Activated naive CD4-positive, alpha-beta T cell (primary cell): Measurements from ENCODE around the gene UBASH3A.
A peak's percentile ranks its signal among the peaks of the same experiment; 100 is the strongest.

ENCODE experiments used
- DNase-seq, 4 experiments: peaks; one replicate each; lab custom pipeline; 2025; lab: John Stamatoyannopoulos, UW

UBASH3A gene

GRCh38 chr21:42451941-42452340 is 48.2 kb downstream of the UBASH3A start:
- no peak for DNase-seq

- DNase-seq: no peak
Measured at GRCh38 chr21:42452401-42453223, 48.9 kb downstream of the UBASH3A start.

GRCh38 chr21:42453224-42453985 is 49.7 kb downstream of the UBASH3A start:
- DNase-seq: no peak

- no peak for DNase-seq
Measured at GRCh38 chr21:42453986-42454570, 50.4 kb downstream of the UBASH3A start.

DNA sequence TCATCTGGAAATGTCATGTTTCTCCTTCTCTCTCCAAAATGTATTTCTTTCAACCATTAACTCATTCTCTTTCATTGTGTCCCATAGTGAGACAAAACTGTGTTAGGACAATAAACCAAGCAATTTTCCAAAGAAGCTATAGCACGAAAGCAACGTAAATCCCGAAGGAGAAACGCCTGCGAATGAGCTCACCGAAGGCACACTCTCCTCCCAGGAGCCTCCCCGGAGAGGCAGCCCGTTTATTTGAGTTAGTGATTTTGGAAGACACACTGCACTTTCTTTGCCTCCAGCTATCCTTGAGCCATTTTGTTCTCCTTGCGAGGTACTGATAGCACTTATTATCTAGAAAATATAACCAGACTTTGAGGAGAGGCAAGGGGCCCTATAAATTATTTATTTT is 51.1 kb downstream of the UBASH3A start:
- DNase-seq: no peak

DNA sequence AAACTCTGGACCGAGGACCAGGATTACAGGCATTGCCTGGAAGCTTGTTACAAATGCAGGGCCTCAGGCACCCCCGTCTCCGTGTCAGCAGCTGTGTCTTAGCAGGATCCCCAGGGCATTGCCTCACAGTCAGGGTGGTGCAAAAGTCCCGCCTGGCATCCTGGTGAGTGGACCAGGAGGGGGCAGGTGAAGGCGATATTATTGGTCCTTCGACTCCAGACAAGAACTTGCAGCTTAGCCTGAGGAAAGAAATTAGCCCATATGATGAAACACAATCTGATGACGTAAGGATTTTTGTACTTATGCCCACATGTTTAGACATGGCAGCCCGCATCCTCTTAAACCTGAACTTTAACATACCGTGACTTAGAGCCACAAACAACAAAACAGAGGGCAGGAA is 51.5 kb downstream of the UBASH3A start:
- DNase-seq: no peak

DNA sequence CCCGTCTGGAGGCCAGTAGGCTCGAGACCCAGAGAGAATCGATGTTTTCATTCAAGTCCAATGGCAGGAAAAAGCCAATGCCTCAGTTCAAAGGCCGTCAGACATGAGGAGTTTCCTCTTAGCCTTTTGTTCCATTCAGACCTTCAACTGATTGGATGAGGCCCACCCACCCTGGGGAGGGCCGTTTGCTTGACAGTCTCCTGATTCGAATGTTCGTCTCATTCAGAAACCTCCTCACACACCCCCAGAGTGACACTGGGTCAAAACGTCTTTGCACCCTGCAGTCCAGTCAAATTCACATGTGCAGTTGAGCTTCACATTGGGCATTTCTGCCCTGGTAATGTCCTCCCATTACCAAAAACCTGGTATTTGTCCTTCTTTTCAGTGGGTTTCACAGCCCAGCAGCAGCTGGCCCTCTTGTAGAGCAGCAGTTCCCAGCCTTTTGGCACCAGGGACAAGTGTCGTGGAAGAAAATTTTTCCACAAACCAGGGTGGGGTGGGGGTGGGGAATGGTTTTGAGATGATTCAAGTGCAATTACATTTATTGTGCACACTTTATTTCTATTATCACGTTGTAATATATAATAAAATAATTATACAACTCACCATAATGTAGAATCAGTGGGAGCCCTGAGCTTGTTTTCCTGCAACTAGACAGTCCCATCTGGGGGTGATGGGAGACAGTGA is 52.2 kb downstream of the UBASH3A start:
- DNase-seq: no peak

DNA sequence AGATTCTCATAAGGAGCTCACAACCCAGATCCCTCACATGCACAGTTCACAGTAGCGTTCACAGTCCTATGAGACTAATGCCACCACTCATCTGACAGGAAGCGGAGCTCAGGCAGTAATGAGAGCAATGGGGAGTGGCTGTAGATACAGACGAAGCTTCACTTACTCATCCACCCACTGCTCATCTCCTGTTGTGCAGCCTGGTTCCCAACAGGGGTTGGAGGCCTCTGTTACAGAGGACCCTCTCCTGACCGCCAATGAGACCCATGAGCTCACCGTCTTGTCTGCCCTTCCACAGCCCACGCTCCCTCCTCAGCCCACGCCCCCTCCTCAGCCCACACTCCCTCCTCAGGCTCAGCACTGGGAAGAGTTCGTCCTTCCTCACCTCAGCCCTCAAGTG is 52.8 kb downstream of the UBASH3A start:
- peak in 1 of 4 experiments; percentile 21 for DNase-seq

- no peak for DNase-seq
Measured at GRCh38 chr21:42459082-42459460, 55.4 kb downstream of the UBASH3A start.

- no peak for DNase-seq
Measured at GRCh38 chr21:42459546-42460215, 56.0 kb downstream of the UBASH3A start.

- DNase-seq: peak in 2 of 4 experiments; percentile 23 to 30
Measured at GRCh38 chr21:42460391-42461184, 56.9 kb downstream of the UBASH3A start.

DNA sequence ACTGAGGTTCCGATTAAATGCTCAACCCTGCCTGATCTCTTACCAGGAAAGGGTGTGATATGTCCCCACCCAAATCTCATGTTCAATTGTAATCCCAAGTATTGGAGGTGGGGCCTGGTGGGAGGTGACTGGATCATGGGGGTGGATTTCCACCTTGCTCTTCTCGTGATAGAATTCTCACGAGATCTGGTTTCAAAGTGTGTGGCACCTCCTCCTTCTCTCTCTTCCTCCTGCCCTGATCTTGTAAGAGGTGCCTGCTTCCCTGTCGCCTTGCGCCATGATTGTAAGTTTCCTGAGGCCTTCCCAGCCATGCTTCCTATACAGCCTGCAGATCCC is 57.5 kb downstream of the UBASH3A start:
- no peak for DNase-seq

DNA sequence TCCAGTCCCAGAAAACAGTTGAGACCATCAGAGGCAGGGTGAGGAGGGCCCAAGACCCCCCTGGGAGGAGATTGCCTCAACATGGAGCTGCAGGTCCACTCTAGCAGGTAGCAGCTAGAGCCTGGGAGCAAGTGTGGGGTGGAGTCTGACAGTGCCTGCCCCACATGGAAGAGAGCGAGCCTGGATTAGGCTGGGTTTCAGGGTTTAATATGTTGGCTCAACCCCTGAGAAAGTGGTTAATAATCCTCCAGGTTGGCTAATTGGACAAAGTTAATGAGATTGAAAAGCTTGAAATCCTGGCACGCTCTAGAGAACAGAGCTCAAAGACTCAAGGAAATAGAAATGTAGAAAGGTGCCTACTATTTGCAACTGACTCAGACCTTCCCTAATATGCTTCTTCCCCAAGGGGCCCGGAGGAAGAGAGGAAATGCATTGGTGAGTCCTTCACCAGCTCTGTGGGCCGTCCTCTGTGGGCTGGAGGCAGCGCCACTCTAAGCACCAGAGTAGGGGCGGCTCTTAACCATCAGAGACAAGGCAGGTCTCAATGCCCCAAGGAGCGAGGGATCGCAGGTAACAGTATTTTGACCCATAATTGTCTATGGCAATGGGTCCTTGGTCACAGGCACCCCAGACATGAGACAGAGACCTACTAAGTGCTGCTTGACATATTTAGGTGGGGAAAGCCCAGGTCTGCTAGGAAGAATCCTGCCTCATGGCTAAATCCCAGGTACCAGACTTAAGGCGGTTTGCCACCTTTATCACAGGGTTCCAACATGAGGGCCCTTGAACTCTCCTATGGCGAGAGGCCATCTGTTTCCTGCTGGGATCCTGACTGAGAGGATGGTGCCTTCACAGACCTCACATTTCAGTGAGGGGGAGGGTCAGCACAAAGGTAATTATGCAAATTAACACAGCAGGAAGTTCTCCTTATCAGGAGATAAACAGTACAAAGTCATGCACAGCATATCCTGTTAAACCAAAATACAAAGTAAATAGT is 58.5 kb downstream of the UBASH3A start:
- DNase-seq: no peak

DNA sequence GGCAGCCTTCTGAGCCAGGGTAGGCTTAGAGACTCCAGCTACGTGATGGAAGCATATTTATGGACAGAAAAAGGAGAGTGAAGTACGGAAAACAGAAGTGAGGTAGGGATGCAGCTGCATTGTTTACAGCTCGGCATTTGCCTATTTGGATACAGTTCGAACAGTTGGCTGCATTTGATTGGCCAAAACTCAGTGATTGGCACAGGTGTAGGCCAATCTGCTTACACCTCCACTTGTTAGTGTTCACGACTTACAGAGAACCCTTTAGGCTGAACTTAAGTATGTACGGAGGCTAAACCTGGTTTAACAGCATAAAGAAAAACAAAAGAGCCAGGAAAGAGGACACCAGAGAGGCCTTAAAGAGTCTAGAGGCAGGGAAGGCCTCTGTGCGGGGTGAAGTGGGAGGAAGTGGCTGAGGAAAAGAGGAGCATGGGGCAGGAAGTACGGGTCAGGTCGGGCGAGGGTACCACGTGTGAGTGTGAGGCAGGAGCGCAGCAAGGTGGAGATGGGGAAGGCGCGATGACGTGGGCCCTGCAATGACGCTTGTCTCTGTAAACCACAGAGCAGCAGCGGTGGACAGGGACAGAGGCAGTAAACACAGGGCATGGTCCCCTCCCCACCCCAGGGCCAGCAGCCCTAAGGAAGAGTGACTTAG is 60.3 kb downstream of the UBASH3A start:
- DNase-seq: peak in 1 of 4 experiments; percentile 51

GRCh38 chr21:42465008-42465802 is 61.5 kb downstream of the UBASH3A start:
- no peak for DNase-seq

DNA sequence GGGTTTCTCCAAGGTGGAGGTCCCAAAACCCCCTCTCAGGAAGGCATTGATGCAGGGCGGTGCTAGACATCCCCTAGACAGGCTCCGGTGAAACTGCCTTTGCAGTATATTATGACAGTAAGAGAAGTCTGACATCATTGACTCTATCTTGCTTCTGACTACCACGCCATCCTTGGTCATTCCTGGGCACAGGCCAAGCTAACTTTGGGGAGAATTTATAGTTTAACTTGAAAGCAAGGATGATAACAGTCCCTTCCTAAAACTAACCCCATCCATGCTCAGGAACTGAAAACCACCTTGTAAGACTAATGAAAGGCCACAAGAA is 62.1 kb downstream of the UBASH3A start:
- DNase-seq: no peak

GRCh38 chr21:42466700-42467099 is 63.0 kb downstream of the UBASH3A start:
- no peak for DNase-seq

- DNase-seq: no peak
Measured at GRCh38 chr21:42467140-42467983, 63.7 kb downstream of the UBASH3A start.
